Stimulated activated CD4-positive, alpha-beta T cell treated with anti-CD3 and anti-CD28 coated beads, Interleukin-12 subunit alpha, Interleukin-12 subunit beta, amount 100 ng/mL, for 48 hours (primary cell): ENCODE data around the gene CORO2B.
"Not testable (repeated sequence)": the region's sequence is repeated elsewhere in the genome, so short reads cannot be mapped to it uniquely, and the experiment has no call there.

Experiments used
- DNase-seq, 3 donors: peaks; one replicate each; pipeline ENCODE4 v3.0.0-alpha.2; 2020; ENCODE audit warnings: low read depth in 2 of 3, low spot score in 1 of 3

Gene CORO2B

DNA sequence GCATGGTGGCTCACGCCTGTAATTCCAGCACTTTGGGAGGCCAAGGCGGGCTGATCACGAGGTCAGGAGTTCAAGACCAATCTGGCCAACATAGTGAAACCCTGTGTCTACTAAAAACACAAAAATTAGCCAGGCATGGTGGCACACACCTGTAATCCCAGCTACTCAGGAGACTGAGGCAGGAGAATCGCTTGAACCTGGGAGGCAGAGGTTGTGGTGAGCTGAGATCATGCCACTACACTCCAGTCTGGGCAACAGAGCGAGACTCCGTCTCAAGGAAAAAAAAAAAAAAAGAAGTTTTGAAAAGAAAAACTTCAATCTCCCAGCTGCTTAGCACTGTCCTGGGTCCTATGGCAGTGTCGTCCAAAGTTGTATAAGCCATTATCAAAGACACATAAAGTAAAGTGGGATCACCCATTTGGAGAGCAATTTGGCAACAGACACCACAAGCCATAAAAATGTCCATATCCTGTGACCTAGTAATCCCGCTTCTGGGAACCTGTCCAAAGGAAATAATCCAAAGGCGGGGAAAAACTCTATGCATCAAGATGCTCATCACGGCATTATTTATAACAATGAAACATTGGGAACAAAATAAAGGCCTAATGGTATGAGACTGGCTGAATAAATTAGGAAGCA is 26.2 kb downstream of the CORO2B start:
- DNase-seq = not testable (repeated sequence)

DNA sequence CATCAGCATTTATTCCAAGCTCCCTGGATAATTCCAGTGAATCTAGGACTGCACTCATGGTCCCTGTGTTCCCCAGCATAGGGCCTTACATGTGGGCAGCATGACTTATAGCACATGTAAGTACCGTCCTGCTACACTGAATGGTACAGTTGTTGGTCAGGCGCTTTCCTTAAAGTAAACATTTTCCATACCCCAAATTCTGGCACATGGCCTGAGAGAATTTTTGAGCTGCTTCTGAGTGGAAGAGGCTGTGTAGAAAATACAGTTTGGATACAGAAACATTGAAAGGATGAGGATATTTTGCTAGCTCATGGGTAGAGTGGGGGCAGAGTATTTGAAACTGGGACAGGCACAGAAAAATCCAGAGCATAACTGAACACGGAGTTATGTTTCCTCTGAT is 27.6 kb downstream of the CORO2B start:
- no peak for DNase-seq

DNA sequence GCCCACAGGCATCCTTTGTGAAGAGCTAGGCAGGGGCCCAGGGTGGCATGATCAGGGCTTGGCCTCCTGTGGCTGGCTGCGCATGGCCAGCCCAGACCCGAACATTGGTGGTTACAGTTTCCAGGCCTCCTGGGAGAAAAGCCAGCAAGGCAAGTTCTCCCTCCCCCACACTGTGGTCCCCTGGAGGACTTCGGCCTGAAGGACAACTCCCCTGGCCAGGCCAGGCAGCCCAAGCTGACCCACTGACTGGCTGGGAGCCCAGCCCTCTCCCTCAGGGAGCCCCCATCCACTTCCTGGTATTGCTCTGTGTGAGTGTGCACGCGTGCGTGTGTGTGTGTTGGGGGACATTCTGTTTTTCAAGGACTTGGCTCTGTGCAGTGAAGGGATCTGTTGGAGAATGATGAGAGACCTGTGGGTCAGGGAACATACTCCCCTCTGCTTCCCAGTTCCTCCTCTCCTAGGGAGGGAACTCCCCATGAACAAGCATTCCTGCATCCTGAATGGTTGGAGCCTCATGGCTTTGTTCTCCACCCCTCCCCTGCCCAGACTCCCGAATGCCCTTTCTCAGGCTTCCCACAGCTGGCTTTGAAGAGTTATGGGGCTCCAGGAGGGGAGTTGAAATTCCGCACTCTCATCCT is 29.5 kb downstream of the CORO2B start:
- no peak for DNase-seq

DNA sequence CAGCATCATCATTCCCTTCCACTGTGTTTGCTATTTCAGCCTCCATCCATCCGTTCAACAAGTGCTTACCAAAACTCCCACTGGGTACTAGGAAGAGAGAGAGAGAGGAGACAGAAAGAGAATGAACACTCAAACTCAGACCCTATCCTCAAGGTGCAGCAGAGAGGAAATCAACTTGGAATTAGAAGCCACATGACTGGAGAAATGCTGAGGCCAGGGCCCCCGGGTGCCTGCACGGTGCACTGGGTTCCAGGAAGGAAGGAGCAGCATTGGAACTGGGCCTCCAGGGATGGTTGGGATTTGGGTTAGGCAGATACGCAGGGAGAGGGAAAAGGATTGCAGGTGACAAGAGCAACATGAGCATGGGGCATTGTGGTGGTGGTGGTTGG is 30.0 kb downstream of the CORO2B start:
- no peak for DNase-seq

DNA sequence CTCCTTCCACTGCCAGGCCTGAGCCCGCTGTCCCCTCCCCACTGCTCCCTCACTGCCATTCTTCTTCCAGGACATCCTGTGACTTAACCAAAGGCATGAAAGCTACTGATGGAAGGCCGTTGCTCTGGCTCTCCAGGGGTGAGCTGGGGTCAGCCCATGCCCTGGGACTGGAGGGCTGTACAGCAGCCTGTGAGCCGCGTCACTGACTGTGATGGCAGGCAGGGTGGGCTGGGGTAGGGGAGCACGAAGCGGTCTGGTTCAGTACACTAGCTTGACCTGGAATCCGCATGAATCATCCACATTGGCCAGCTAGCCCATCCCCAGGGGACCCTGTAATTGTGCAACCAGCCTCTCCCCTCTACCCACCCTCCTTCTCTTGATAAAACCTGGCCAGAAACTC is 30.8 kb downstream of the CORO2B start:
- no peak for DNase-seq

DNA sequence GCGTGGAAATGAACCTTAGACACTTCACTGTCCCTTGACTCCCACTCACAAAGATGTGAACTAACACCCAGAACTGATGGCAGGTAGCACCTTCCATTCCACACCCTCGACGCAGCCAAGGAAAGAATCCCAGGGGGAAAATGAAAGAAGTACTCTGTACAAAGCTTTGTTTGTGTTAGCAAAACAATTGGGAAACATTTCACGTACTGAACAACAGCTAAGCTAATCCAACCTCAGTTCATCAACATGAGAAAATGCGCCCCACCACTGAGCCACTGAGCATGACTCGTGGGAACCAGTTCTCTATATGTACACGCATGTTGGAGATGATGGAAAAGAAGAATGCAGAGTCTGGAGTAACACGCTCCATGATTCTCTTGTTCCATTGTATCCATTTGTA is 32.0 kb downstream of the CORO2B start:
- DNase-seq = no peak

DNA sequence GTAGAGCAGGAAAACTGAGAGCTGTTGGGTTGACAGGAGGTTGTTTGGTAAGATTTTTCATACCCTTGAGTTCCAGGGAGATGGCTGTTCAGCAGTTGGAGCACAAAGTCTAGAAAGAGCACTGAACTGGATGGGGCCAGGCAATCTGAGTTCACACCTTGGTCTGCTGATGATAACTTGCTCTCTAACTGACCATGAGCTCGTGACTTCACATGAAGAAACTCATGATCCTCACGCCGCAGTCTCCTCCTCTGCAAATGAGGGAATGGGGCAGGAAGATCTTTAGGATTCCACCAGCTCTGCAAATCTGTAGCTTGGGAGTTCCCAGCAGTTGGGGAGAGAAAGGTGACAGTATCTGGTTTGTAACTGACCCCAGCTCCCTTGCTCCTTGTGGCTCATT is 33.7 kb downstream of the CORO2B start:
- DNase-seq = no peak

DNA sequence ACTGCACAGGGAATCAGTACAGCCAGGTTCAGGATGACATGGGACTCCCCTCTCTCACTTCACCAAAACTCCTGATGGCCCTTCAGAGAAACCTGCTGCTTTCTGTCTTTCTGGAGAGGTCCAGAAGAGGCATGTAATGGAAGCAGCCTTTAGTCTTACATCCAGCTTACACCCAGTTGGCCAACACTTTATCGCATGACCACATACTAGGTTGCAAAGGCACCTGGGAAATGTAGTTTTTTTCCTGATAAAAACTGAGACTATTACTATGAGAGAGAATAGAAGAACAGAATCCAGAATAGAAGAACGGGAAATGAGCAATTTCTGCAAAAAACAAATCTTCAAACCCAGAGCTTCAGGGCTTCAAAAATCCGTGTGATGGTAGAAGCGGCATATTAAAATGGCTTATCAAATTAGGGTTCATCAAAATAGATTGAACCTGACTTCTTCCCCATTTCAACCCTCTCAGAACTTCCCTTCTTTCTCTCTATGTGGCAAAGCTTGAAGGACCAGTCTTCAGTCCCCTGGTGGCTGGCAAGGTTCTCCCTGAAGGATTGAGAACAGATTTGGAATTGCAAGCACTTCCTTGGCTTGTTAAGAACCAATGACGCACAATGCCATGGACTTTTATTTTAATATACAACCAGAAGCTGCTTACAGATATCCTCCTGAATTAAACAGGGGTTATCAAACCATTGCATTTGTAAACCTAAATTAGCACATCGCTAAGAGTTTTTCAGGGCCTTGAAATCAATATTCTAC is 34.4 kb downstream of the CORO2B start:
- no peak for DNase-seq

DNA sequence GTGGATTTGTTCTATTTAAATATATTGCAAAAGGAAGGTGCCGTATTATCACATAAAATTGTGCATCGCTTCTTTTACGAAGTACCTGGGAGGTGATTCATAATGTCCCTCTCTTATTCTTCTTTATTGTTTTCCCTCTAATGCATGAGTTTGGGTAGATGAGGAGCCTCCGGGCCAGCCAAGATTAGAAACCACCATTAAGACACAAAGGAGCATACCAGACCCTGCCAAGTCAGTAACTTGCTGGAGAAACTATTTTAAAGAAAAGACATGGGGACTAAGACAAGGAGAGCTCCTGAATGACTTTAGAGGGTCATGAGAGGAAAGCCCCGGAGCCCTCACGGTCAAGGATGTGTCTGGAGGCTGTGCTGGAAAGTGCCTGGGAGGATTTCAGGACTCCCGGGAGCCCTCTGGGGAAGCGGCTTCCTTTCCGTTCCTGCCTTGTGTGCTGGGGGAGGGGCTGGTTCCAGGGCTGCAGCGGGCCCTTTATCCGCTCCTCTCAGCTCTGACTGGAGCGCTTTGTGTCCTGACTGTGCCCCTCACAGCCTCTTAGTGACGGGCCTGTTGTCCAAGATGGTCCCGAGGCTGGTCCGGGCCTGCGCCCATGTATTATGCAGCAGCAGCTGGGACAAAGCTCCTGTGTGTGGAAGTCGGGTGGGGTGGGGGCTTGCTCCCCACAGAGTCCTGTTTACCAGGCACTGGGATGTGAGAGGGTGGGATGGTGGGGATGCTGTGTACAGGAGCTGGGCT is 35.7 kb downstream of the CORO2B start:
- DNase-seq = no peak

DNA sequence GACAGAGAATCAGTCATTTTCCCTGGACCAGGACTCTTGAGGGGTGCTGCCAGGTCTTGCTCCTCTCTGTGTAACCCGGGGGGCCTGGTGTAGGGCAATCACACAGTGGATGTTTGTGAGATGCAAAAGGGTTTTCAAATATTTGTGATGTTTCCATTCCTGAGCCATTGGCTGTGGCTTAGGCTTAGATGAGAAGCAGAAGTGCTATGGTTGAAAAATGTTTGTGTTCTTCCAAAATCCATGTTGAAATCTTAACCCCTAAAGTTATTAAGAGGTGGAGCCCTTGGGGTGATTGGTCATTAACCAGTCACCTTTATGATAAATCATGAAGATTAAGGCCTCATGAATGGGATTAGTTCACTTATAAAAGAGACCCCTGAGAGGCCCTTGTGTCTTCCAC is 36.5 kb downstream of the CORO2B start:
- DNase-seq = no peak

DNA sequence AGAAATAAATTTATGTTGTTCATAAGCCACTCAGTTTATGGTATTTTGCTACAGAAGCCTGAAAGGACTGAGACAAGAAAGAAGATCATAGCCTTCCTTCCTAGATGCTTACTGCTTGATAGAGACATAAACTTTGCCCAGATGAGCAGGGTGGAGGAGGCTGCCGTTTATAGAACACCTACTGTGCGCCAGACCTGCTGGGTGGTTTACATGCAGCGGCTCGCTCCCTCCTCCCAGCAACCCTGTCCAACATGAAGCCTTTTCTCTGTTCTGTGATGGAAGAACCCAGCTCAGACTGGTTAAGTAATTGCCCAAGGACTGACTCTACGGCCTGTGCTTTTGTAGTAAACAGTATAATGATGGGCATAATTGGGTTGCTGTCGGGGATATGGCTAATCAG is 37.0 kb downstream of the CORO2B start:
- DNase-seq = no peak

DNA sequence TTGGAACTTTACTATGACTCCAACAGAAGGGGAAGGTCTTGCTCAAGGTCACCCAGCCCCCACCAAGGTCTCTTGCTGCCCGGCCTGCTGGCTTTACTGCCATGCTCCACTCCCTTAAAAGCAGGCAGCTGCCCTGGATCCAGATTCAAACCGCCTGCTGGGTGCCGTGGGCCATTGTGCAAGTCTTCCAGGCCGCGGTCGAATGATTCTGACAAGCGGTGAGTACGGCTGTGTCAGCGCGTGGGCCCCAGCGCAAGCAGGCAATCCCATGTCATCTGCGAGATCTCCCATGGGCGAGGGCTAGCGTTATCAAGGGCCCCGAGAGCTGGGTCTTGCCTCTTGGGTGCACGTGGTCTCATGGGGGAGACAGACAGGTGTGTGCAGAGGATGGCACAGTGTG is 37.6 kb downstream of the CORO2B start:
- DNase-seq = no peak

DNA sequence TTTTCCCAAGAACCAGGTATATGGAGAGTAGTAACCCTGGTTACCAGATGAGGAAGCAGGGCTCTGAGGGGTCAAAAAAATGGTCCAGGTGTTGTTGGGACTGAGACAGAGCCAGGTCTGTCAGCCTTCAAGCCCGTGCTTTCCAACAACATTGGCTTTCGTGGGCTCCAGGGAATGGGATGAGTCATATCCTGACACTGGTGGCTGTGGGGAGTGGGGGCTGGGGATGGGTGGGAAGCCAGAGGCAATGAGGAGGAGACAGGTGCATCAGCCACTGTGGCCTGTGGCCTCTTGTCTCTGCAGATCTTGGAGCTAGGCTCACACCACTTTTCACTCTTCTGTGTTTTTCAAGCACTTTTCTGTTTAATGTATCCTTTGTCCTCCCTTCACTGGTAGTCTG is 38.2 kb downstream of the CORO2B start:
- DNase-seq = no peak

DNA sequence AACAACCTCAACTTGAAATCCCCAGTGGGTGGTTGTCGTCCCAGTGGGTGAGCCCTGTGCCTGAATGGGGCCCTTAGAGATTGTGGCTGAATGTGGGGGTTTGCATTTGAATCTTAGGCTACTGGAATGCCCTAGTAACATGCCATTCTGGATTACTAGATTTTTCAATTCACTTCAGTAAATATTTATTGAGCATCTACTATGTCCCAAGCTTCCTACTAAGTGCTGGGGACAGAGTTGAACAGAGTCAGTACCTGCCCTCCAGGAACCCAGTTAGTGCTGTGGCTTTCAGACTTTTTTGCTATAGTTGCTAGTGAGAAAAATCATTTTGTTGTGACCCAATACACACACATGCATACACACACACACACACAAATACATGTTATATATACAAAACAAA is 39.0 kb downstream of the CORO2B start:
- no peak for DNase-seq

DNA sequence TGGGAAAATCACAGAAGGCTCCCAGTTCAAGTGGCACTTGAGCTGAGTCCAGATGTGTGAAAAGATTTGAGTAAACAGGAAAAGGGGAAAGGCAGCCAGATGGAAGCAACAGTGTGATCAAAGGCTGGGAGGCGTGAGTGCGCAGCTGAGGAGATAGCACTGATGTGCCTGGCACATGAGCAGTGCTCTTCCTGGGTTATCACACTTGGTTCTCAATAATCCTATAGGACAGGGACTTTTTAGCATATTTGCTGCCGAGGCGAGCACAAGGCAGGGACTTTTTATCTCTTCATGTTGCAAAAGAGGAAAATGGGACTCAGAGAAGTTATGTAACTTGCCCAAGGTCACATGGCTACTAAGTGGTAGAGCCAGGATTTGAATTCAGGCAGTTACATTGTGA is 39.6 kb downstream of the CORO2B start:
- no peak for DNase-seq

DNA sequence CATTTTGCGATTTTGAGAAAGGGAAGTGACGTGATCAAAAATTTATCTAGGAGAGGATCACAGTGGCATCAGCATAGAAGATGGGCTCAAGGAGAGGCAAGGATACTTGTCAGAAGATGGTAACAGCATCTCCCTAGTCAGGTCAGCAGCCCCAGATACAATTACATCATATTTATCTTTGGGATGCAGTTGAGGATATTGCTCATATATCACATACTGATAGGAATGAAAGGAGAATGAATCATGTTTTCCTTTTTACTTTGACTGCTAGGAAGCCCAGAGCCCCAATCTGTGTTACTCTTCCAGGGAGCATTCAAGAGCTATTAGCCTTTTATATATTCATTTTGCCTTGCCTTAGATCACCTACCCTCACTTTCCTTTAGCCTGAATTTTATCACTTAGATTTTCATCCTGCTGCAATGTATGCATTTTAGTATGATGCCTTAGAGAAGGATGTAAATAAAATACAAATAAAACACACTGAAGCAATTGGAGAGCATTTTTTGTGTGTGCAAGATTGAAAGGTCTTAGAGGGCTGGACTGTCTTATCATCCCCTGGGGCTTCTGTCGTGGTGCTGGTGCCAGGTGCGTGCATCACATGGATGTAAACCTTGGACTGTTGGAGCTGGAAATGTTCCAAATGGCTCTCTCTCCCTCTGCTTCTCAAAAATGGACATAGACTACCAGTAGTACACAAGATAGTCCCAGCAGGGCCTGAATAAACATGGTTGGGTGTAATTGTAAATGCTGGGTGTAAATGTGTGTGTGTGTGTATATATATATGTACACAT is 40.3 kb downstream of the CORO2B start:
- DNase-seq = no peak

DNA sequence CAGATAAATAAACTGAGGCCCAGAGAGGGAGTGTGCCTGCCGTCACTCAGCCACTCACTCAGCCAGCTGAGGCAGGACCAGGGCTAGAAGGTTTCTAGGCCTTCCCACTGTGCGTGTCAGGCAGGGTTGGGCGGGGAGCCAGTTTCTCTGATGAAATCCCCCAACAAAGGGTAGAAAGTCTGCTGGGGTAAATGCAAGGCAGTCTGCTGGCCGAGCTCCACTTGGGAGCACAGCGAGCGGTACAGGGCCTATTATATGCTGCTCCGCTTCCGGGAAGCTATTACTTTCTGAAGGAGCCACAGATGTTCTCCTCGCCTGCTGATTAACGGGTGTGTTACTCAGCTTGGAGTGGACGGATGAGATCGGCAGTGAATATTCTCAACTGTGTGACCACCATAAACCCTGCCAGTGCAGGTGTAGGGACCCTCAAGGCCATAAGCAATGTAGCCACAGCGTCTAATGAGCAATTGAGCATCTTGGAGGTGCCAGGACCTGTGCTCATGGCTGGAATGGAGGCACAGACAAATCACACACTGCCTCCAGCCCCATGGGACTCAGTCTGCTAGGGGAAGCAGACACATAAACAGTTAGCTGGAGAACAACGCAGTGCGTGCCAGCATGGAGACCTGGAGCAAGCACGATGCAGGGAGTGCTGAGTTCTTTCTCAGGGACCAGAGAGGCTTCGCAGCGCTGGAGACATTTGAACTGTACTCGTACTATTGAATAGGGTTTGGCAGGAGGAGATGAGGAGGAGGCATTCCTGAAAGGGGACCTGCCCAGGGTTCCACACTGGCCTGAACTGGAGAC is 42.1 kb downstream of the CORO2B start:
- no peak for DNase-seq

DNA sequence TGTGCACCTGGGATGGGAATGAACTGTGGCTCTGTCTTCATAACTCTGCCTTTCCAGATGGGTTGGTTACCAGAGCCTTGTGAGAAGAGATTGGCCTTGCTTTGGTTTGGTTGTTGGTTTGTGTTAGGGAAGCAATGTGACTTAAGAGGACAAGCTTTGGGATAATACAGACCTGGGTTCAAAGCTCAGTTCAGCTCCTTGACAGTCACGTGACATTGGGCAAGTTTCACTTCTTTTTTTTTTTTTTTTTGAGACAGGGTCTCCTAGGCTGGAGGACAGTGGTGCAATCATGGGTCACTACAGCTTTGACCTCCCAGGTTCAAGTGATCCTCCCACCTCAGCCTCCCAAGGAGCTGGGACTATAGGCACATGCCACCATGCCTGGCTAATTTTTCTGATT is 42.7 kb downstream of the CORO2B start:
- DNase-seq = no peak

DNA sequence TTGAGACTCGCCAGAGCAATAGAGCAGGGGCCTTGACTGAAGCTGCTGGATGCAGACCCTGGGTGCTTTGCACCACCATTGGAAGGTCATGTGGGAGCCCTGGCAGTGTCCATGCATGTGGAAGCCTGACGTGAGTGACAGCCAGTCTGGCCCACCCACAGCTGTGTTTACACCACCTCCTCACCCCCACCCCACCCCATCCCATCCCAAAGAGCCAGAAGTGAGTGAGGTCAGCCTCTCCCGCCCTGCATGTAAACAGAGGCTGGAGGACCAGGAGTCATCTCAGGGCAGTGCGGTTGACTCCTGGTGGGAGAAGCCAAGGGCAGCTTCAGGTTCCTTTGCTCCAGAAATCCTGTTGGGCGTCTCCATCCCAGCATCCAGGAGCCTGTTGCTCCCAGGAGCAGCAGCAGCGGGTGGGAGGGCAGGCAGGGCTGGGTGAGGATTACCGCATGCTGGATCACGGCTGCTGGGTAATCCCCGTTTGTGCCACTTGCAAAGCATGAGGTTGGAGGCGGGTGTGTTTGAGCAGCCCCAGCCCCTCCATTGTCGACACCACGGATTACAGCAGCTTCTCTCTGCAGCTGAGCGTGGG is 44.6 kb downstream of the CORO2B start:
- DNase-seq = no peak

DNA sequence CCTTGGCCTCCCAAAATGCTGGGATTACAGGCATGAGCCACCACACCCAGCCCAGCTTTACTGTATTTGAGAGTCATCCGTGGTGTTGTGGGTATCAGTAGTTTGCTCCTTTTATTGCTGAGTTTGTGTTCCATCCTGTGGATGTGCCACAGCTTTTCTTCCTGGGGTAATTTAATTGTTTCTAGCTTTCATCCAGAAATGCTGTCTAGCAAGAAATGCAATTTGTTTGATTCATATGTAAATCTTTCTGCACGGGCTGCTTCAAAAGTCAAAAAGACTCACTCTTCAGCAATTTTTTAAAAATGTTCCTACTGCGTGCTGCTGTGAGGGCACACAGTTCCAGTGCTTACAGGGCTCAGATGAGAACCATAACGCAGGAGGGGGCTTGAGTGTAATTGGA is 47.1 kb downstream of the CORO2B start:
- no peak for DNase-seq
